Raji (cell line): ENCODE results near the gene LENEP.

ENCODE experiments used
- POLR2A ChIP-seq: IDR thresholded peaks from 2 replicates; pipeline ENCODE4 v1.6.1; 2011; ENCODE audit warnings: low read depth, low read length, control low read depth; ENCODE audit not compliant: insufficient read depth

Gene LENEP

DNA sequence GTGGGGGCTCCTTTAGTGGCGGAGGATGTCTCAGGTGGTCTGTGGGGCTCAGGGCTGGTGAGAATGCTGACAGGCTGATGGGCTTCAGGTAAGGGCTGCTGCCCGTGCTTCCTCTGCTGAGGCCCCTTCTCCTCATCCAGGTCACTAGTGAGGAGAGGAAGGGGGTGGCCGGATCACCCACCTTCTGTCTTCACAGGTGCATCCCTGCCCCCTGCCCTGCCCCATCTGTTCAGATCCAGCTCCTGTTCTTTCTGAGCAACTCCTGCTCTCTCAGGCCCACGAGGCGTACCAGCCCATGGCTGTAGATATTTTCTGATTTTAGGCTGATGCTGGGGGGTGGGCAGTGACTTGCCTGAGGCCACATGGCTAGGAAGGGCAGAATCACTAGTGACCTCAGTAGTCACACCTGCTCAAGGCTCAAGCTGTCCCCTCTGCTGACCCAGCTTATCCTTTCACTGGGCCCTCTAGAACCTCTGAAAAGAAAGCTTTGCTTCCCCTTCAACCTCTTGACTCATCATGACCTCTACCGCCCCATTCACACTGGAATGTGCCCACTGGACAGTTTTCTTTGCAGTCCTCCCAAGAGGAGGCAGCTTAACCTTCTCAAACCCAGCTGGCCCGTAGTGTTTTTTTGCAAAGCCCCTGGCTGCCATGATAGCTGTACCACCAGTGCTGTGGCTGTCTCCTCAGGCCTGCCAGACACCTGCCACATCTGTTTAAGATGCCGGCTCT lies 25.4 kb downstream of the LENEP start:
- no peak for TF ChIP-seq POLR2A

DNA sequence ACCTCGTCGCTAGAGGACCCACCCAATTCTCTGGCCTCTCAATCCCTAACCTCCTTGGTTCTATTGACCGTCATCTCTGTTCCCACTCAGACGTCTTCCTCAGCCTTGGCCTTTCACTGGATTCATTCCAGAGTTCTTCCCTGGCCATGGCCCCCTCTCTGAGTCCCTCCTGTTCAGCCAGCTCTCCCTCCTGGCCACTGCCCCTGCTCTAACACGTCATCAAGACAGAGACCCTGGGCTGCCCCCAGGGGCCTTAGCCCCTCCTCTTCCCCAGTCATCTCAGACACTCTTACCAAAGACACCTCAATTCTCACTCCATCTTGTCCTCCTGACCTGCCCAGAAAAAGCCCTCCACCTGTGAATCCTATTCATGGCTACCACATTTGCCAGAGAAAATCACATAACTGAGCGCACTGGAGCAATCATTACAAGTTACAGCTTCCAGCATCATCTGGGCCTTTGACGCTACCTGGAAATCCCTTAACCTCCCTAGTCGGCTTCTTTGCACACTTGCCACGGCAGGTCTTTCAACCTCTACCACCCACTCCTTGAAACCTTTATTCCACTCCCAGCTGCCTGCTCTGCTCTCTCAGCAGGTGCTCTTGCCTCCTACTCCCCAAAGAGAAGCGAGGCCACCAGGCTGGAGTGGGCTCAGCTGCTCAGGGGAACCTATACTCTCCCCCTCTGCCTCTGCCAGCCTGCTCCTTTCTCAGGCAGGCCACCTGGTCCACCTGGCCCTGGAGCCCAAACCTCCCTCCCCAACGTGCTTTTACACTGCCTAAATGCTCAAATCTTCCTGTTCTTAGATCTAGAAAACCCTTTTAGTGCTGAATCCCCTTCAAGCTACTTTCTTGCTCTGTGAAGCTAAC lies 26.2 kb downstream of the LENEP start:
- no peak for TF ChIP-seq POLR2A

DNA sequence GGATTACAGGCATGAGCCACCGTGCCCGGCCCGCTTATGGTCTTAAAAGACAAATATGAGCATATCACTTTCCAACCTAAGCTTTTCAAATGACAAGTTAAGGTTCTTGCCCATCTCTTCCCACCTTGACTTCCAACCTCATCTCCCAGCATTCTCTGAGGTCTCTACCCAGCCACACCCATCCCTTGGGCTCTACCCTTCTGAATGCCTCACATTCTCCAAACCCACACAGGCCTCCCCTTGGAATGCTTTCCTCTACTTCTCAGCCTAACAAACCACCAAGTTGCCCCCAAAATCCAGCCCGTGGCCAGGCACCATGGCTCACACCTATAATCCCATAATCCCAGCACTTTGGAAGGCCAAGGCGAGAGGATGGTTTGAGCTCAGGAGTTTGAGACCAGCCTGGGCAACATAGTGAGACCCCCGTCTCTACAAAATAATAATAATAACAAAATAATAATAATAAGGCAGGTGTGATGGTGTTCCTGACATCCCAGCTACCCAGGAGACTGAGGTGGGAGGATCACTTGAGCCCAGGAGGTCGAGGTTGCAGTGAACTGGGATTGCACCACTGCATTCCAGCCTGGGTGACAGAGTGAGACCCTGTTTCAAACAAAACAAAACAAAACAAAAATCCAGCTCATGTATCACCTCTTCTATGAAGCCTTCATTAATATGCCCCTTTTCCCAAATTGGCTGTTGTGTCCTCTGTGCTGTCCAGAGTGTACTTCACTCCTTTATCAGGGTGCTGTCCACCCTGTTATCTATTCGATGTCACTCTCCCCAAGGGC lies 28.9 kb downstream of the LENEP start:
- TF ChIP-seq POLR2A: no peak

- TF ChIP-seq POLR2A: no peak
These were observed 29.5 kb downstream of the LENEP start for GRCh38 chr1:155022927-155023236.

- no peak for TF ChIP-seq POLR2A
These were observed 30.2 kb downstream of the LENEP start for GRCh38 chr1:155023627-155024026.

DNA sequence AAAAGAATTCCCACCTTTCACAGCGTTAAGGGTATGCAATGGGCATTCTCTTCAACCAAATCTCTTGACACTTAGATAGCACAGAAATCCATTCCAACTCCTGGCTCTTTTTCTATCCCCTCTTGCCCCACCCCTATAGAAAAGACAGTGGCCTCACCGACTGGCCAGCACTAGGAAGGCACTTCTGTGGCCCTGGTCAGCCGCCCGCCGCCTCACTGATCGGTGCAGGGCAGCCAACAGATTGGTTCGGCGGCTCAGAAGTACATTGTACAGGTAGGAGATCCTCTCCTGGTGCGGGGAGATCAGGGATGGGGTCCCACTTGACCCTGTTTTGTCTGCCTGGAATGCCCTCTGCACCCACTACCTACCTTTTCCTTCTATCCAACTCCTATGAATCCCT lies 30.9 kb downstream of the LENEP start:
- TF ChIP-seq POLR2A: no peak

DNA sequence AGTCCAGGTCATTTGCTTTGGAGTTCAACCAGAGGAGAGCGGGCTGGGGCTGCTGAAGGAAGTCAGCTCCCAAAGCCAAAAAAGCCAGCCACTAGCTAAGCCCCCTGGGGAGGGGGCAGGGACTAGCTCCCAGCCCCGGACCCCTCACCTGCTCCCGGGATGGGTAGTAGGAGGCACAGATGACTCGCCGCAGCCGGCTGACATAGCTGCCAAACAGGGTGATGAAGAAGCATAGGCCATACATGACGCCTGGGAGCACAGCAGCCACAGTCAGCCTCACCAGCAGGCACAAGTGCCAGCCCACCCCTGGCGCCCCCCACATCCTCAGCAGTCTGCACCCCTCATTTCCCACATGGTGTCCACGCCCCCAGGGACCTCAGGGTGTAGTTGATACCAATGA lies 32.8 kb downstream of the LENEP start:
- TF ChIP-seq POLR2A: no peak

DNA sequence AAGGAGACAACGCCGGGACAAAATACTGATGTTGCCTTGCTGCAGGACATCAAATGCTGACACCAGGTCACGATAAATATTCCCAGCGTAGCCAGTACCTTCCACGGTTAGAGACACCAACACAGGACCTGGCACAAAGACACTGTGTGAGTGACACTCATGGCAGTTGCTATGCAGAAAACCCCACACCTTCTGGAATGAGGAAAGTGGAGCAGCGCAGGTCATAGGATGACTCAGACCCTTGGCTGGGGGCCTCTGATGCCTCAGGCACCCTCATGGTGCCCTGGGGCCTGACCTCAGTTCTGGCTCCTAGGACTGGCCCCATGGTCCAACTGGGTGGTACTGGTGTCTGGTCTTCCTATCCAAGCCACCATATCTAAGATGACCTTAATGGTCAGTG lies 33.2 kb downstream of the LENEP start:
- no peak for TF ChIP-seq POLR2A

DNA sequence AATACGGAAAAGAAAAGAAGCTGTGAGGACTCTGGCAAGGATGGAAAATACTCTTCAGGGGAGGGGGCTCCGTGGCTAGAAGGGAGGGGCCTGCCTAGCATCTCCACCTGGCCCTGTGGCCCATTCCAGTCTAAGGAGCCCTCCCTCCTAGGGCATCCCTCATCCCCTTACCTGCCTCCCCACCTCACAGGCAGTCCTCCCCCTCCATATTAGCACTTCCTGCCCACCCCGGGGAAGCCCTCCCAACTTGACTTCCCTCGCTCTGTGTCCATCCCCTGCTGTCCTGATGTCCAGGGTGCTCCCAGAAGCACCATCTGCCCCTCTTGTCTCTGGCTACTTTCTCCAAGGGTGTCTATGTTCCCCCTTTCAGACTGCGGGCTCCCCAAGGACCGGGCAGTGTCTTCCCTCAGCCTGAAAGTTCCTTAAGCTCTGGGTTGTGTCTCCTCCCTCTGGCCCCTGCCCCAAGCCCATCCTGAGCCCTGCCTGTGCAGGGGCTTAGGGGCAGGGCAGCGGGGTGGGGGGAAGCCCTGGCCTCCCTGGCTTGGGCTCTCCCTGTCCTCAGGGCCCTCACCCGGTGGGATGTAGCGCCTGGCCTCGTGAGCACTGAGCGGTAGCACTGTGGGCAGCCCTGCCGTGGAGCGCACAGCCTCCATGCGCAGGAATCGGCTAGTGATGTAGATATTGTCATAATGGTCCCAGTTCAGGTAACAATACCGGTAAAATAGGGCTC lies 36.3 kb downstream of the LENEP start:
- TF ChIP-seq POLR2A: no peak

DNA sequence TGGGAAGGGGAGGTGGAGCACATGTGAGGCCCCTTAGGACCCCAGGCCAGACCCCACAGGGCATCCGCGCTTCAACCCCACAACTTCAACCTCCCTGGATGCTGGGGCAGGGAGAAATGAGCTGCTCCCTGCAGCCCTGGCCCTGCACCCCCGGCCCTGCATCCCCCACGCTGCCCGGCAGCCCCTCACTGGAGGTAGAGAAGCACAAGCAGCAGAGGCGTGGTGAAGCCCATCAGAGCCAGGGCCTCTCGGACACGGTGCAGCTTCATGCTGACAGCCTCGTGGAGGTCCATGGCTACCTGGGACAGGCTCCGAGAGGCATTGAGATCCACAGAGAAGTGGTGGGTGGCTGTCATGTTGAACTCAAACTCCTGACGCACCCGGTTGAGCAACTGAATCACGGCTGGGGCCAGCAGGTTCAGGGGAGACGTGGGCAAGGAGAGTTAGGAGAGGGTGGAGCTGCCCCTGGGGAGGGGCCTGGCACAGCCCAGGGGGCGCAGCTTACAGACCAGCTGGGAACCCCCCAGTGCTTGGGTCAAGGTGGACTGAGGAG lies 36.9 kb downstream of the LENEP start:
- no peak for TF ChIP-seq POLR2A

- TF ChIP-seq POLR2A: no peak
These were observed 37.5 kb downstream of the LENEP start for GRCh38 chr1:155030899-155031298.

GRCh38 chr1:155032886-155033285 lies 39.5 kb downstream of the LENEP start:
- TF ChIP-seq POLR2A: no peak

DNA sequence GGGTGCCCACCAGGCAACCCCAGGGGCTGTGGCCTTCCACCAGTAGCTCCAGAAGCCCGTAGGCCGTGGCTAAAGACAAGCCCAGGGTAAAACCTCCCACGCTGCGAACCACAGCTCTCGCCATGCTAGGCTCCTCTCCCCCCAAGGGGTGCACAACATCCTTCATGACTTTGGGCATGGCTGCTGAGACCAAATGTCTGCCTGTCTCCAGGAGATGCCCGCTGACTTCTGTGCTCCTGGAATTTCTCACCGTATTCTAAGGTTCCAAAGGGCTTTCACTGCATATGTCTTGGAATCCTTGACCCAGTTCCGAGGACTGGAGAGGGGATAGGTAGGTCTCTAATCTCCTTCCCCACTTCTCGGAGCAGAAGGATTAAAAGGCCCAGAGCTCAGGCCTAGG lies 40.1 kb downstream of the LENEP start, which contains the start of the genes DCST1 and DCST2:
TSS of gene DCST1 (plus strand) at position 301 of the 400 bp plus-strand sequence. CDS start 213 bp downstream, outside the sequence.
TSS of gene DCST2 (minus strand) at position 258 of the 400 bp plus-strand sequence. CDS start at position 178, 80 bp downstream.
- TF ChIP-seq POLR2A: no peak

GRCh38 chr1:155034318-155035208 lies 41.2 kb downstream of the LENEP start:
- TF ChIP-seq POLR2A: no peak

GRCh38 chr1:155035936-155036335 lies 42.5 kb downstream of the LENEP start:
- no peak for TF ChIP-seq POLR2A
